Sigmoid colon (tissue), 7 donors: ENCODE results near the gene HEATR5A. TPM values are rescaled to one million over a fixed set of nuclear protein-coding genes. Genes with fewer than 3 reads are reported as not detected.
"Not testable (repeated sequence)": the region's sequence is repeated elsewhere in the genome, so short reads cannot be mapped to it uniquely, and the experiment has no call there.

Source experiments
- DNase-seq: peaks from one replicate; pipeline ENCODE4 v3.0.0-alpha.2; 2019
- H3K27ac ChIP-seq, 4 donors: fragments of 200-600 bp; sonication (generic); one replicate each; pipeline ENCODE4 v1.5.1; 2016 to 2019; ENCODE audit warnings: mild to moderate bottlenecking in 1 of 4
- H3K27me3 ChIP-seq, 3 donors: fragments of 200-600 bp; sonication (generic); one replicate each; pipeline ENCODE4 v1.5.1; 2019; ENCODE audit warnings: mild to moderate bottlenecking in 1 of 3
- H3K36me3 ChIP-seq, 4 donors: fragments of 200-600 bp; sonication (generic); one replicate each; pipeline ENCODE4 v1.5.1; 2016 to 2019
- H3K4me1 ChIP-seq, 4 donors: fragments of 200-600 bp; sonication (generic); one replicate each; pipeline ENCODE4 v1.5.1; 2017 to 2019
- H3K4me3 ChIP-seq, 4 donors: fragments of 200-600 bp; sonication (generic); one replicate each; pipeline ENCODE4 v1.5.1; 2017 to 2019; ENCODE audit warnings: mild to moderate bottlenecking in 2 of 4, moderate library complexity in 1 of 4
- H3K9me3 ChIP-seq, 4 donors: fragments of 200-600 bp in 3 of 4; sonication (generic) in 3 of 4; one replicate each; pipeline versions ENCODE4 v1.5.1 to v1.6.1; 2013 to 2019
- CTCF ChIP-seq, 4 experiments: fragments of 450-650 bp in 3 of 4; fragments of 200-600 bp in 1 of 4; IDR thresholded peaks; one replicate each; pipeline ENCODE4 v1.5.1; 2016 to 2019; ENCODE audit warnings: antibody characterized with exemption in 4 of 4, mild to moderate bottlenecking in 3 of 4, moderate library complexity in 2 of 4
- EP300 ChIP-seq, 4 donors: sonication (generic); formaldehyde crosslinking; IDR thresholded peaks; one replicate each; pipeline ENCODE4 v1.6.1; 2017; ENCODE audit warnings: antibody characterized with exemption in 4 of 4
- POLR2A ChIP-seq, 2 donors: fragments of 450-650 bp; IDR thresholded peaks; one replicate each; pipeline ENCODE4 v1.6.1; 2016; ENCODE audit warnings: antibody characterized with exemption in 2 of 2, mild to moderate bottlenecking in 2 of 2, moderate library complexity in 2 of 2
- POLR2AphosphoS5 ChIP-seq, 4 donors: sonication (generic); formaldehyde crosslinking; IDR thresholded peaks; one replicate each; pipeline ENCODE4 v1.6.1; 2017; ENCODE audit warnings: antibody characterized with exemption in 4 of 4
- WGBS, 2 donors: extraction: QIAGEN DNeasy Blood & Tissue Kit; methylation state at CpG; one replicate each; pipeline ENCODE4 v1.1.7; 2013; 5-methylcytosine and 5-hydroxymethylcytosine counted together
- intact Hi-C: fragments of 100-400 bp; cut with DNase I; formaldehyde crosslinking; loops from one replicate; pipeline ENCODE4 v1.15.1; 2023
- polyA plus RNA-seq, 3 donors: library from polyadenylated mRNA; stranded (reverse); fragments of 200-250 nt; gene quantifications; one replicate each; pipeline ENCODE4 v1.2.3, GENCODE V29; 2013
- small RNA-seq, 3 donors: library from RNA; depleted of rRNA; stranded (forward); fragments of <200 nt; gene quantifications; one replicate each; pipeline ENCODE3, GENCODE V24; 2016
- total RNA-seq, 4 donors: library from RNA; depleted of rRNA; stranded (reverse); fragments of >200 nt; gene quantifications; one replicate each; pipeline ENCODE4 v1.1.0, GENCODE V29; 2016
- donor health status: healthy with polysubstance abuse.
- donor health status: Bipolar disorder and iron deficiency.
- donor health status: healthy.

HEATR5A gene
- total and polyA plus RNA-seq, 7 donors: 9.3 to 41.9 (median 28.7) TPM

GRCh38 chr14:31251028-31251958, 169.1 kb downstream of the HEATR5A start:
- no peak overlapping the region for H3K27ac ChIP-seq
- intact Hi-C loops: no loop called here
- WGBS, 2 donors: 37 to 68% methylated on average over 10 of the region's 10 CpGs
- TF ChIP-seq POLR2A (IDR thresholded peaks at IDR 0.05) (no peak), POLR2AphosphoS5 (IDR thresholded peaks at IDR 0.05) (no peak), CTCF (IDR thresholded peaks at IDR 0.05) (no peak), EP300 (IDR thresholded peaks at IDR 0.05) (no peak)
- no peaks in the 10 kb centered on the region for H3K4me1 ChIP-seq
- no peak overlapping the region for H3K4me3 ChIP-seq
- no peaks in the 10 kb centered on the region for H3K9me3 ChIP-seq
- no peaks in the 10 kb centered on the region for H3K27me3 ChIP-seq
- no peak for DNase-seq
- H3K36me3 ChIP-seq: no peaks in the 10 kb centered on the region

GRCh38 chr14:31244626-31245025, 175.7 kb downstream of the HEATR5A start:
- peaks cover 0 to 14% (median 12%) of the 10 kb centered on the region in 4 donors for H3K4me1 ChIP-seq
- whole genome bisulfite sequencing, 2 donors: 47 to 73% methylated on average over 3 of the region's 3 CpGs
- no peak for TF ChIP-seq EP300 (IDR thresholded peaks at IDR 0.05)
- no peak for TF ChIP-seq POLR2AphosphoS5 (IDR thresholded peaks at IDR 0.05)
- no peak for TF ChIP-seq POLR2A (IDR thresholded peaks at IDR 0.05)
- TF ChIP-seq CTCF (IDR thresholded peaks at IDR 0.05): no peak
- DNase-seq: no peak
- H3K27ac ChIP-seq: no peak overlapping the region
- intact Hi-C loops: no loop called here
- H3K4me3 ChIP-seq: no peak overlapping the region
- H3K36me3 ChIP-seq: no peaks in the 10 kb centered on the region
- H3K9me3 ChIP-seq: no peaks in the 10 kb centered on the region
- no peaks in the 10 kb centered on the region for H3K27me3 ChIP-seq

GRCh38 chr14:31243860-31244259, 176.5 kb downstream of the HEATR5A start:
- Histone ChIP-seq H3K27ac (no peak overlapping the region), H3K4me3 (no peak overlapping the region), H3K4me1 (peaks cover 0 to 14% (median 12%) of the 10 kb centered on the region in 4 donors), H3K36me3 (no peaks in the 10 kb centered on the region), H3K27me3 (no peaks in the 10 kb centered on the region), H3K9me3 (no peaks in the 10 kb centered on the region)
- no peak for TF ChIP-seq CTCF (IDR thresholded peaks at IDR 0.05)
- no peak for TF ChIP-seq POLR2AphosphoS5 (IDR thresholded peaks at IDR 0.05)
- no peak for TF ChIP-seq EP300 (IDR thresholded peaks at IDR 0.05)
- TF ChIP-seq POLR2A (IDR thresholded peaks at IDR 0.05): no peak
- WGBS, 2 donors: 39 to 75% methylated on average over 8 of the region's 8 CpGs
- DNase-seq: no peak
- intact Hi-C loops: no loop called here

GRCh38 chr14:31242161-31242940, 178.0 kb downstream of the HEATR5A start:
- H3K36me3 ChIP-seq, DNase-seq, H3K27me3 ChIP-seq, H3K9me3 ChIP-seq, intact Hi-C loops: not testable (repeated sequence)
- 83 to 86% methylated on average over 10 of the region's 10 CpGs for WGBS, 2 donors
- peak overlapping the region in 3 of 4 donors; percentile 9 to 21 (median 13) for H3K4me3 ChIP-seq
- H3K27ac ChIP-seq: peak overlapping the region in 3 of 4 donors; percentile 44 to 48 (median 47)
- H3K4me1 ChIP-seq: peaks cover 0 to 14% (median 12%) of the 10 kb centered on the region in 4 donors

Small RNA genes lying within 50 kb of the gene (small RNA-seq; reads per million reads assigned to genes)
- gene RF00019: 0 reads per million in 3 donors

Other genes starting within 250 kb of the HEATR5A start
- 100 to 1,000 TPM; 152 to 186 (median 174) TPM for gene HECTD1, start 212.8 kb downstream of the HEATR5A start, total RNA-seq
- 10 to 100 TPM; 30.0 to 46.7 (median 40.5) TPM for gene HECTD1, start 212.8 kb downstream of the HEATR5A start, polyA plus RNA-seq
- 10 to 100 TPM; 26.0 to 31.6 (median 27.6) TPM for gene DTD2, start 37.0 kb upstream of the HEATR5A start, total RNA-seq
- 10 to 100 TPM; 10.8 to 13.8 (median 11.6) TPM for gene DTD2, start 37.0 kb upstream of the HEATR5A start, polyA plus RNA-seq
- gene GPR33, start 67.5 kb upstream of the HEATR5A start, total RNA-seq: not detected
- gene GPR33, start 67.5 kb upstream of the HEATR5A start, polyA plus RNA-seq: not detected
- 10 to 100 TPM in 3 of 4 donors, 1 to 10 TPM in 1; 9.2 to 15.5 (median 13.2) TPM for gene NUBPL, start 140.9 kb upstream of the HEATR5A start, total RNA-seq
- gene NUBPL, start 140.9 kb upstream of the HEATR5A start, polyA plus RNA-seq: 1 to 10 TPM; 5.3 to 6.0 (median 5.6) TPM